Epithelial cell of esophagus (primary cell): Measurements from ENCODE around the gene PCDHB12.
"Not testable (repeated sequence)": the region's sequence is repeated elsewhere in the genome, so short reads cannot be mapped to it uniquely, and the experiment has no call there.

Experiments used
- DNase-seq: peaks from one replicate; pipeline ENCODE4 v3.0.0; 2010; ENCODE audit warnings: low read depth
- H3K4me3 ChIP-seq: 2 replicates; pipeline ENCODE4 v1.5.1; 2011; ENCODE audit warnings: mild to moderate bottlenecking, low read length, control low read depth
- CTCF ChIP-seq: IDR thresholded peaks from 2 replicates; pipeline ENCODE4 v1.5.1; 2011; ENCODE audit warnings: low read depth, mild to moderate bottlenecking, low read length, control low read depth, inconsistent platforms; ENCODE audit not compliant: insufficient read depth; ENCODE audit errors: missing control alignments

The PCDHB12 gene

GRCh38 chr5:141208478-141208877, at the start of gene PCDHB12:
TSS of gene PCDHB12 (plus strand) at chr5:141208719. CDS start at chr5:141208908, 189 bp downstream.
- DNase-seq, result no peak
- no peak for TF ChIP-seq CTCF
- no peak within 1 kb of the TSS for H3K4me3 ChIP-seq

- peak; percentile 11 for DNase-seq
- peak; percentile 33 for TF ChIP-seq CTCF
- no peak within 1 kb of the TSS for H3K4me3 ChIP-seq
Observed at GRCh38 chr5:141172381-141173204, 35.9 kb upstream of the PCDHB12 start, which contains the start of gene PCDHB7. TSS of gene PCDHB7 (plus strand) at chr5:141172644. CDS start at chr5:141172836, 192 bp downstream.

GRCh38 chr5:141174291-141175104, 34.0 kb upstream of the PCDHB12 start:
- H3K4me3 ChIP-seq, DNase-seq: not testable (repeated sequence)

- H3K4me3 ChIP-seq, result no peak overlapping the region
- no peak for TF ChIP-seq CTCF
- DNase-seq, result no peak
Observed at GRCh38 chr5:141175933-141176332, 32.6 kb upstream of the PCDHB12 start.

GRCh38 chr5:141177577-141178191, 30.8 kb upstream of the PCDHB12 start, which contains the start of gene PCDHB8:
TSS of gene PCDHB8 (plus strand) at chr5:141177790. CDS start at chr5:141178035, 245 bp downstream.
- DNase-seq, H3K4me3 ChIP-seq: not testable (repeated sequence)

- DNase-seq, H3K4me3 ChIP-seq: not testable (repeated sequence)
Observed at GRCh38 chr5:141179371-141179770, 29.1 kb upstream of the PCDHB12 start.

GRCh38 chr5:141179876-141180275, 28.6 kb upstream of the PCDHB12 start:
- not testable (repeated sequence) for H3K4me3 ChIP-seq, DNase-seq

- no peak for TF ChIP-seq CTCF
- H3K4me3 ChIP-seq, result no peak overlapping the region
- no peak for DNase-seq
Observed at GRCh38 chr5:141180313-141180712, 28.2 kb upstream of the PCDHB12 start.

GRCh38 chr5:141182248-141182647, 26.3 kb upstream of the PCDHB12 start, which contains the start of gene PCDHB16:
TSS of gene PCDHB16 (plus strand) at chr5:141182387. CDS start at chr5:141182560, 173 bp downstream.
- TF ChIP-seq CTCF, result no peak
- H3K4me3 ChIP-seq, result no peak within 1 kb of the TSS
- no peak for DNase-seq

- not testable (repeated sequence) for H3K4me3 ChIP-seq, DNase-seq
Observed at GRCh38 chr5:141184117-141184855, 24.2 kb upstream of the PCDHB12 start.
